GM21723 (cell line): ENCODE data around the gene SLC45A3.

Experiments
- ATAC-seq: cut with Tn5 transposase; IDR thresholded peaks from one replicate; pipeline ENCODE4 v1.9.1; 2021; ENCODE audit warnings: mild to moderate bottlenecking, moderate library complexity; ENCODE audit not compliant: unreplicated experiment

The SLC45A3 gene

GRCh38 chr1:205669341-205670149 is 10.8 kb downstream of the SLC45A3 start:
- ATAC-seq, result no peak

- no peak for ATAC-seq
Measured at GRCh38 chr1:205668951-205669340, 11.4 kb downstream of the SLC45A3 start.

GRCh38 chr1:205667909-205668643 is 12.2 kb downstream of the SLC45A3 start:
- no peak for ATAC-seq

- ATAC-seq, result no peak
Measured at GRCh38 chr1:205666372-205667166, 13.7 kb downstream of the SLC45A3 start.

GRCh38 chr1:205665201-205666045 is 14.9 kb downstream of the SLC45A3 start:
- no peak for ATAC-seq

- ATAC-seq, result no peak
Measured at GRCh38 chr1:205664399-205665017, 15.8 kb downstream of the SLC45A3 start.

GRCh38 chr1:205663286-205663936 is 16.9 kb downstream of the SLC45A3 start:
- no peak for ATAC-seq

GRCh38 chr1:205662791-205663190 is 17.5 kb downstream of the SLC45A3 start:
- no peak for ATAC-seq

GRCh38 chr1:205662135-205662738 is 18.1 kb downstream of the SLC45A3 start:
- ATAC-seq, result no peak

- ATAC-seq, result no peak
Measured at GRCh38 chr1:205661429-205662134, 18.7 kb downstream of the SLC45A3 start.

GRCh38 chr1:205660361-205660760 is 19.9 kb downstream of the SLC45A3 start:
- ATAC-seq, result no peak

GRCh38 chr1:205658943-205659581 is 21.2 kb downstream of the SLC45A3 start:
- no peak for ATAC-seq

GRCh38 chr1:205656236-205656635 is 24.1 kb downstream of the SLC45A3 start:
- ATAC-seq, result no peak

GRCh38 chr1:205652984-205653383 is 27.3 kb downstream of the SLC45A3 start:
- ATAC-seq, result no peak

GRCh38 chr1:205650241-205650640 is 30.1 kb downstream of the SLC45A3 start:
- no peak for ATAC-seq

- no peak for ATAC-seq
Measured at GRCh38 chr1:205645519-205645918, 34.8 kb downstream of the SLC45A3 start.

GRCh38 chr1:205642679-205643307 is 37.5 kb downstream of the SLC45A3 start:
- no peak for ATAC-seq

GRCh38 chr1:205639567-205639966 is 40.7 kb downstream of the SLC45A3 start:
- ATAC-seq, result no peak
